ENCODE results near the gene CFAP299.
"Not testable (repeated sequence)": the region's sequence is repeated elsewhere in the genome, so short reads cannot be mapped to it uniquely, and the experiment has no call there.

The CFAP299 gene

DNA sequence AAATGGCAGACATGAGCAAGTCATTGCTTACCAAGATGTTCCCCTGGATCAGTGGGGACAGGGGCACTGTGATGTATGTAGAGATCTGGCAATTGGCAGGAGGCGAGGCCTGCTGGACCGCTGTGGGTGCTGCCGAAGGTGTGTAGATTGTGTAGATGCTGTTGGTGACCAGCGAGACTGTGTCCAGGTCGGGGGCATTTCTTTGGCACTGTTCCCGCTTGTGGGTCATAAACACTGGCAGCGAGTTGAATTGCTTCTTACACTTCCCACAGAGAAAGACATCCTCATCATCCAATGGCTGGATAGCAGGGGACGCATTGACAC, 52.7 kb downstream of the CFAP299 start:
- DNase-seq (ENCODE audit: low read depth, low spot score) = no peak

DNA sequence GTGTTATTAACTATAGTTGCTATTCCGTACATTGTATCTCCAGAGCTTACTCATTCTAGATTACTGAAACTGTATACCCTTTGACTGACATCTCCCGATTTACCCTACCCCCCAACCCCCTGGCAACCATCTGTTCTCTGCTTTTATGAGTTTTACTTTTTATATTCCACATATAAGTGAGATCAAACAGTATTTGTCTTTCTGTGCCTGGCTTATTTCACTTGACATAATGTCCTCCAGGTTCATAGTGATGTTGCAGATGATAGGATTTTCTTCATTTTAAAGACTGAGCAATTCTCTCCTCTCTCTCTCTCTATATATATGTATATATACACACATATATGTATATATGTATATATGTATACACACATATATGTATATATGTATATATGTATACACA, 54.6 kb downstream of the CFAP299 start:
- no peak for DNase-seq (ENCODE audit: low read depth, low spot score)

DNA sequence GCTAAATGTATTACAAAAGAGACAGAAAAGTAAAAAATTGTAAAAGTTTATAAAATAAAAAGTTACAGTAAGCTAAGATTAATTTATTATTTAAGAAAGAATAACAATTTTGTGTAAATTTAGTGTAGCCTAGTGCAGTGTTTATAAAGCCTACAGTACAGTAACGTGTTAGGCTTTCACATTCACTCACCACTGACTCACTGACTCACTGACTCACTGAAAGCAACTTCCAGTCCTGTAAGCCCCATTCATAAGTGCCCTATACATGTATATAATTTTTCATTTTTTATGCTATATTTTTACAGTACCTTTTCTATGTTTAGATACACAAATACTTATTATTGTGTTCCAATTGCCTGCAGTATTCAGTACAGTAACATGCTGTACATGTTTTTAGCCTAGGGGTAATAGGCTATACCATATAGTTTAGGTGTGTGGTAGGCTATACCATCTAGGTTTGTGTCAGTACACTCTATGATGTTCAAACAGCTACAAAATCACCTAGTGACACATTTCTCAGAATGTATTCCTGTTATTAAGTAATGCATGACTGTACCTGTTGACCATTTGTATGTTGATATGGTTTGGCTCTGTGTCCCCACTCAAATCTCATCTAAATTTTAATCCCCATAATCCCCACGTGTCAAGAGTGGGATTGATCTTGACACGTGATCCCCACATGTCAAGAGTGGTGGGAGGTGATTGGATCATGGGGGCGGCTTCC, 57.9 kb downstream of the CFAP299 start:
- DNase-seq (ENCODE audit: low read depth, low spot score) = no peak

DNA sequence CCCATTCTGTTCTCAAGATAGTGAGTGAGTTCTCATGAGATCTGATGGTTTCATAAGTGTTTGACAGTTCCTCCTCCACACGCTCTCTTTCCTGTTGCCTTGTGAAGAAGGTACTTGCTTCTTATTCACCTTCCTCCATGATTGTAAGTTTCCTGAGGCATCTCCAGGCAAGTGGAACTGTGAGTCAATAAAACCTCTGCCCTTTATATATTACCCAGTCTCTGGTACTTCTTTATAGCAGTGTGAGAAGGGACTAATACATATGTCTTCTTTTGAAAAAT, 58.4 kb downstream of the CFAP299 start:
- DNase-seq (ENCODE audit: low read depth, low spot score) = no peak

DNA sequence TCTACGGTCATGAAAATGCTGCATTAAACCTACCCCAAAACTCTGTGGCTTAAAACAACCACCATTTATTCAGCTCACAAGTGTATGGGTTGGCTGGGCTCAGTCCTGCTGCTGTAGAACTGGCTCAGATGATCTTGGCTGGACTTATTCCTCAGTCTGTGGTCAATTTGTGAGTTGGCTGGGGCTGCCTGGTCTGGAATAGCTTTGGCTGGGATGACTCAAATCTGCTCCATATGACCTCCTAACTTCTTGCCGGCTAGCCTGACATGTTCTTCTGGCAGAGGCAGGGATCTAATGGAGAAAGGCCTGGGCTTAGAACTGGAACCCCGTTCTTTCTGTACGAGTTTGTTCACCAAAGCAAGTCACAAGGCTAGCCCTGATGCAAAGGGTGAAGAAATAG, 71.7 kb downstream of the CFAP299 start:
- DNase-seq (ENCODE audit: low read depth, low spot score) = no peak

DNA sequence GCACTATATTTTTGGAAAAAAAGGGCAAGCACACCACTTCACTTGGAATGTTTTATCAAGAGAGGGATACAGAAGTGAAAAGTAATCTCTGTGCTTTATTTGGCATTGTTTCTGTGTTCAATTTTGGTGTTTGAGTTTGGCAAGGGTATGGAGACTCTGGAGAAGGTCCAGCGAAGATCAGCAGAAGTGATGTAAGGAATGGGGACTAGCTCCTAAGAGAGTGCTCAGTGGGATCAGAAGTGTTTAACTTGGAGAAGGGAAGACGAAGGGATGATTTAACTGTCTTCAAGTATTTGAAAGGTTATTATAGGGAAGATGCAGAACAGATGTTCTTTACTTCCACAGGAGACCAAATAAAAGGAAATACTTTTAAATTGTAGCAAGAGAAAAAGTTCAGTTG, 74.3 kb downstream of the CFAP299 start:
- no peak for DNase-seq (ENCODE audit: low read depth, low spot score)

DNA sequence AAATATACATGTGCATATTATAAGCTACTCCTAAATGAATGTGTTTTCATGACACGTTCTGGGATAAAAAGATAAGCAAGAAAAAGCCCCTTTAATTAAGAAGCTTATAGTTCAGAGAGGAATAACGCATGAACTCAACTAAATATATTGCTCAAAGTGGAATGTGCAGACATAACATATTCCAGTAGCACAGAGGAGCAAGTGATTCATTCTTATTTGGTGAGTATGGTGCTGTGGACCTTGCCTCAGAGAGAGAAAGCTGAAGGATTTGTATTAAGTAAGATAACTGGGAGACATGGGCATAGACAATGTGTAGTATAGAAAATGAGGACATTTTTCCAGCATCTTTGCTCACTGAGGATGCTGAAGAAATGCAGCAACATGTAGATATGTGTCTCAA, 76.8 kb downstream of the CFAP299 start:
- DNase-seq (ENCODE audit: low read depth, low spot score) = no peak

DNA sequence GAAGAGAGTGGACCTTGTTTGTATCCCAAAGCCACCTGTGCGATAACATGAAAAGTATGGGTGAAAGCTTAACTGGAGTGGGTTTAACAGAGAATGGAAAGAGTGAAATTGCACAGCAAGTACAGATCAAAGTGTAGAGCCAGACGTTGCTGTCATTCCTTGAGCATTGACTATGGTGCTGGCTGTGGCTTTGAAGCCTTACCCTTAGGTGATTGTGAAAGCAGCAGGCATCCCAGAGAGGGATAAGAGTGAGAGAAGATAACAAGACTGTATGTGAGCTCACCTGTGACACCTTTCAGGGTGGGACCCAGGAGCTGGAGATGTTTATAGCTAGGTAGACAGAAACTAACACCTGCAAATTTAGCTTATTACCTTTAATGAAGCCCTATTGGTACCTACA, 77.6 kb downstream of the CFAP299 start:
- DNase-seq (ENCODE audit: low read depth, low spot score) = no peak

DNA sequence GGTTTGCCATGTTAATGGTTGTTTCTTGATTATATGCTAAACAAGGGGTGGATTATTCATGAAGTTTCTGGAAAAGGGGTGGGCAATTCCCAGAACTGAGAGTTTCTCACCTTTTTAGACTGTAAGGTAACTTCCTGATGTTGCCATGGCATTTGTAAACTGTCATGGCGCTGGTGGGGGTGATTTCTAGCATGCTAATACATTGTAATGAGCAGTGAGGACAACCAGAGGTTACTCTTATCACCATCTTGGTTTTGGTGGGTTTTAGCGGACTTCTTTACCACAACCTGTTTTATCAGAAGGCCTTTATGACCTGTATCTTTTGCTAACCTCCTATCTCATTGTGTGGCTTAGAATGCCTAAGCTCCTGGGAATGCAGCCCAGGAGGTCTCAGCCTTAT, 81.5 kb downstream of the CFAP299 start:
- no peak for DNase-seq (ENCODE audit: low read depth, low spot score)

DNA sequence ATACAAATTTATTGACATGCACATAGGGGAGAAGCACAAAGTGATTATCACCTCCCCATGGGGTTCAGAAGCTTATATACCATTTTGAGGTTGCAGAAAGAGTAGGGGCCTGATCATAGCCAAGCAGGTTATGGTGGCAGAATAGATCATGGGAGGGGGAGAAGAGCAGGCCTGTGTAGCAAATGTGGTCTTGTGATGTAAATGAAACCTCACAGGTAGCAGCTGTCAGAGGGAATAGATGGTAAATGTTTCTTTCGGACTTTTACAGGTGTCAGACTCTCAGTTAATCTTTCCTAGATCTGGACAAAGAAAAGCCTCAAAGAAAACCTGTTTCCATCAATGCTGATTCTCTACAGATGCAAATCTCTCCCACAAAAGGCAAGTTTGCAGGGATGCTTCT, 84.4 kb downstream of the CFAP299 start:
- no peak for DNase-seq (ENCODE audit: low read depth, low spot score)

DNA sequence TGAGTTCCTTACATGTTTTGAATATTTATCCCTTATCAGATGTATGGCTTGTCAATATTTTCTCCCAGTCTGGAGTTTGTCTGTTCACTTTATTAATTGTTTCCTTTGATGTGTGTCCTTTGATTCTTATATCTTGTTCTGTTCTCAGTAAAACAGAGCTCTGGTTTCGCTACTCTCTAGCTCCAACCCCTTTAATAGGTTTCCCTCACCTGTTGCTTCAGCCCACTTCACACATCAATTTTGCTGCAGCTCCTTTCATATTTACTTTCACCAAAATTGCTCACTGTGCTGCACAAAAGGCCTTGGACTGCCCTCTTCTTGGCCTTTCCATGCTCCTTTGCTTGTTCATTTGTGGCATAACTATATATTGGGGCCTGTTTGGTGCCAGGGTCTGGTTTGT, 85.1 kb downstream of the CFAP299 start:
- no peak for DNase-seq (ENCODE audit: low read depth, low spot score)

DNA sequence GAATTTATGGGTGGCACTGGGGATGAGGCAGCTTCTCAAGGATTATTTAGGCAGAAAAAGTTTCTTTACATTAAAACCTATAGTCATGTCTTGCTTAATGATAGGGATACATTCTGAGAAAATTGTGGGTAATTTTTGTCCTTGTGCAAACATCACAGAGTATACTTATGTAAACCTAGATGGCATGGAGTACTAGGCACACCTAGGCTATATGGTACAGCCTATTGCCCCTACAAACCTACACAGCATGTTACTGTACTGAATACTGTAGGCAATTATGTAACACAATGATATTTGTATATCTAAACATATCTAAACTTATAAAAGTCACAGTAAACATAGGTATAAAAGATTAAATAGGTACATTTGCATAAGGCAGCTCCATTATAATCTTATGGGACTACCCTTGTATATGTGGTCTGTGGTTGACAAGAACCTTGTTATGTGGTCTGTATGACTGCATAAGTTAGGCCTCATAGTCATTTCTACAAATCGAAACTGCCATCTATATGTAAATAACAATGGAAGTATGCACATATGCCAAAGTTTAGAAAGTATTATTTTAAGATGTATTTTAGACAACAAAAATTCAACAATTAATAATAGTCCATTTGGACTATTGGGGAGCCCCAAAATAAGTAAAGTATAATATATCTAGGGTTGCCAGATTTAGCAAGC, 87.3 kb downstream of the CFAP299 start:
- DNase-seq (ENCODE audit: low read depth, low spot score) = no peak

DNA sequence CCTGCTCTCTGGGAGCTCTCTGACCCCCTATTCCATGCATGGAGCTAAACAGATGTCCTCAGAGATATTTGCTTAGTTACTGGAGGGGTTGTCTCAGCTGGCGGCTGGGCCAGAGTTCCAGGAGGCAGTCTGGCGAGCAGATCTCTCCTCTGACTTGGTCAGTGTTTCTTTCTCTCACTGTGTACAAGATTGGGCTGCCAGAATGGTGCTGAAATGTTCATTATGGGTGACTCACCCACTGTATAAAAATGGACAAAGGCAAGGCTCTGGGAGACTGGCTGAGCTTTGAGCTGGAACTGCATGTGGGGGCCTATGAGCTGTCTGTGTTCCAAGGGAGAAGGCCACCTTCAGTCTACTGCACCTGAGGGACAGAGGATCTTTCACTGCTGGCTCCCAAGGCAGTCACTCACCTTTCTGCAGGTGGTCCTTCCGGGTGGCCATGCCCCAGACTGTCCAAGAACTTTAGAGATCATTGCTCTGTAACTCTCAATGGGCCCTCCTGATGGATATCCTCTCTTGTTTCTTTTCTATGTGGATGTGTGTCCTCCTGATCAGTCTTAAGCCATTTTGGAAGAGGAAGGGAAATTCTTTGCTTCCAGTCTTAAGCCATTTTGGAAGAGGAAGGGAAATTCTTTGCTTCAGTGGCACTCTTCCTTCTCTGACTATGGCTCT, 88.2 kb downstream of the CFAP299 start:
- no peak for DNase-seq (ENCODE audit: low read depth, low spot score)

DNA sequence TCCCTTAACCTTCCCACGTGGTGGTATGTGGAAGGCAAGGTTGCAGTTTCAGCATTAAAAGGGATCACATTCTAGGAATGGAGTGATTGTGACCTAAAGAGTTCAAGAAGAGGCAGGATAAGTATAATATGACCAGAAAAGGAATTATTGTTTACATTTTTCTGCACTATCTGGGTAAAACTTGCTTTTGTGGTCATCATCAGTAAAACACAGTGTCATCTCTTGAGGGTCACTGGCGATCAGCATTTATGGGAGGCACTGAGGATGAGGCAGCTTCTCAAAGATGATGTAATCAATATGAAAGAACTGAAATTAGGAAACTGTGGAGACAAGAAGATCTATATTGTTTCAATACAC, 88.7 kb downstream of the CFAP299 start:
- DNase-seq (ENCODE audit: low read depth, low spot score) = no peak

DNA sequence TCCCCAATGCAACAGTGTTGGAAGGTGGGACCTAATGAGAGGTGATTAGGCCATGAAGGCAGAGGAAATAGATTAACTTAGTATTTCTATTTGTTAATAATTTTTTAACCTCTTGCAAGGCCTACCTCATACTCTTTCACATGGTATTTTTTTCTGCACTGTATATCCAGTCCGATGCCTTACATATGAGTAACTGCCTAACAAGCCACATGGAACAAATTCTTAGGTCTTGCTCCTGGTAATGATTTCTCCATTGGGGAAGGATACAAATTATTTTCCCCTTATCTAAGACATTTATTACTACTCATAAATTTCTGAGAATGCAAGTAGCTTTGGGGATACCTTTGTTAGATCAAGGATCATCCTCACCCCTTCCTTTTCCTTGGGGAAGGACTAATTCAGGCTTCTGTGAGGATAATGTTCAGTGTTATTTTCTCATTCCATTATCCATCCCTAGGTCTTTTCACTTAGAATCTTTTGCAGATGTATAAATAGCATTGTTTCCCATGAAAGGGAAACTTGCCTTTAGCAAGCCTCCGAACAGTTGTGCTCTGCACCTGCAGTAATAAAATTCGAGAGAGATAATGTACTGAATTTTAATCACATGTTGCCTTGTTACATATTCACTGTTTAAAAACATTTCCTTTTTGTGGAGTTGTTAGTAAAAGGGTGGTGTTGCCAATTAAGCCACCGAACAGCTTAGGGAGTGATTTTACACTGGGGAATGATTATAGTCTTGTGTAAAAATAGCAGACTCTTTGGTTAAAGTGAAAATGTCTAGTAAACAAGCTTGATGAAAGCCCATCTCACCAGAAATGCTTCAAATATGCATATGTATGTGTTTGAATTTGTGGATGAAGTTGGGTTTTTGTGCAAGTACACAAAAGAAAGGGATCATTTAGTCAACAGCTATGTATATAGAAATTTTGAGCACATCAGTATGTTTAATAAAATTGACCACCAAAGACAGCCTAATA, 89.9 kb downstream of the CFAP299 start:
- no peak for DNase-seq (ENCODE audit: low read depth, low spot score)

DNA sequence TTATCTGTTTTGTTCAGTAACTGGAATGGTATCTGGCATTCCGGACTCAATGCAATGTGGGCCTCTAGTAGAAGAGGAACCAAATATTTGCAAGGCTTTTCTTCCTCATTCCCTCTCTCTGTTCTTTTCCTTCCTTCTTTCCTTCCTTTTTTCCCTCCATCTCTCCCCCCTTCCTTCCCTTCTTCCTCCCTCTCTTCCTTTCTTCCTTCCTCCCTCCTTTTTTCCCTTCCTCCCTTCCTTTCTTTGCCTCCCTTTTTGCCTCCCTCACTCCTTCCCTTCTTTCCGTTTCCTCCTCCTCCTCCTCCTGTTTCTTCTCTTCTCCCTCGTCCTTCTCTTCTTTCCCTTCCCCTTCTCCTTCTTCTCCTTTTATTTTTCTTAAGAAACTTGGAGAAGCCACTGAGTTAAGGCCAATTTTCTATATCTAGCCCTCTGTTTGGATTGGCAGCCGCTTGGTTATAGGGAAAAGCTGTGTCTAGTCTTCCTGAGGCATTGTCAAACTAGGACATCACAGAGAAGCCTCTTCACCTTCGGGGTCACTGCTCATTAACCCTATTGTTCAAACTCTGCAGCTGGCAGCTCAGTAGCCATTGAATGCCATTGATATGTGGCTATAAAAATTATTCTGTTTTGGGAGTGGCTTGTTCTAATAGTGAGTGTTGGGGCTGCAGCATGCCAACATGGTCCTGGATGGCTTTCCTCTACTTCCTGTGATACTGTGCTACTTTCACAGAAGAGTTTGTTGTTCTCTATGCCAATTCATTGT, 95.9 kb downstream of the CFAP299 start:
- no peak for DNase-seq (ENCODE audit: low read depth, low spot score)

DNA sequence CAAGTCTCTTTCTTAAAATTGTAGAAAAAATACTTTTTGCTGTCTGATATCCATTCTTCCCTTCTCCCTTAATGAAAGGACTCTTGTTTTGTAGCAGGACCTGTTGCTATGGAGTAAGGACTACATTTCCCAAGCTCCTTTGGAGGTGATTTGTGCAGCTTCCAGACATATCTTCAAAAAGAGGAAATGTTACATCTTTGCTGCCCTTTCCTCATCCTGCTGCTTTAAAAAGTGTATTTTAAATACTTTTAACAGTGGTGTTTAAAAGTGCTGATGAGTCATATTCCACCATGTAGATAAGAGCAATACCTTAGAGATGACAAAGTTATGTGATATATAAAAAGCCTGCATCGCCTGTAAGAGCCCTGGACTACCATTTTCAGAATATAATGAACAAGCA, 98.7 kb downstream of the CFAP299 start:
- no peak for DNase-seq (ENCODE audit: low read depth, low spot score)

DNA sequence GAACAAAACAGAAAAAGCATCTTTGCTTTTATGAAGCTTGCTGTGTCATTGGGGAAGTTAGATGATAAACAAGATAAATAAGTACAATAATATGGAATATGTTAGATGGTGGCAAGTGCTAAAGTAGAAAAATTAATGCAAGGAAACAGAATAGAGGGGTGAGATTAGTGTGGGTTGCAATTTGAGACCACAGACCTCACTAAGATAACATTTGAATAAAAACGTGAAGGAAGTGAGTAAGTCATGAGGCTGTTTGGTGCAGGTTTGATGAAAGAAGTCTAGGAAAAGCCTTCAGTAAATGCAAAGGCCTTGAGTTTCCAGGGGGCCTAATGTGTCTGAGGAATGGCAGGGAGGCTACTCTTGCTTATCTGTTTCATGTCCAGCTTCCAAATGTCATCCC, 102.5 kb downstream of the CFAP299 start:
- DNase-seq (ENCODE audit: low read depth, low spot score) = no peak

DNA sequence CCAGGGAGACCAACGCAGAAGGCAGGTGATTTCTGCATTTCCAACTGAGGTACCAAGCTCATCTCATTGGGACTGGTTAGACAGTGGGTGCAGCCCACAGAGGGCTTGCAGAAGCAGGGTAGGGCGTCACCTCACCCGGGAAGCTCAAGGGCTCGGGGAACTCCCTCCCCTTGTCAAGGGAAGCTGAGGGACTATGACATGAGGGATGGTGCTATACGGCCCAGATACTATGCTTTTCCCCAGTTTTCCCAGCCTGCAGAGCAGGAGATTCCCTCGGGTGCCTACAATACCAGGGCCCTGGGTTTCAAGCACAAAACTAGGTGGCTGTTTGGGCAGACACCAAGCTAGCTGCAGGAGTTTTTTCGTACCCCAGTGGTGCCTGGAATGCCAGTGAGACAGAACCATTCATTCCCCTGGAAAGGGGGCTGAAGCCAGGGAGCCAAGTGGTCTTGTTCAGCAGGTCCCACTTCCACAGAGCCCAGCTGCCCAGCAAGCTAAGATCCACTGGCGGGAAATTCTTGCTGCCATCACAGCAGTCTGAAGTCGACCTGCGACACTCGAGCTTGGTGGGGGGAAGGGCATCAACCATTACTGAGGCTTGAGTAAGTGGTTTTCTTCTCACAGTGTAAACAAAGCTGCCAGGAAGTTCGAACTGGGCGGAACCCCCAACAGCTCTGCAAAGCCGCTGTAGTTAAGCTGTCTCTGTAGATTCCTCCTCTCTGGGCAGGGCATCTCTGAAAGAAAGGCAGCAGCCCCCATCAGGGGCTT, 103.9 kb downstream of the CFAP299 start:
- DNase-seq (ENCODE audit: low read depth, low spot score) = not testable (repeated sequence)

DNA sequence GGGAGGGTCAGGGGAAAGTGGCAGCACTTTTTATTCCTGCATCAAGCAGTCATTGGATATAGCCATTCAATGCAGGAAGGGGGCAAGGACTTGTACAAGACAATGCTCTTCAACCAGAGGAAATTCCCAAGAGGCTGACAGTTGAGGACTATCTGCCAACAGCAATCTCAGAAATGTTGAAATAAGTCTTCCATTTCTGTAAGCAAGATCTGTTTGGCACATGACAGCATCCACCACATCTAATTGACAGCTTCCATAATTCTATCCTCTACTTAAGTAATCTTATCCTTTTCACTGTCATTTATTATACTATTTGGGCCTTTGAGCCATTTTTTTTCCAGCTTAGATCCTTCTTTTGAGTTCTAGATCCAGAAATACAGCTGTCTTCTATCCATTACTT, 110.7 kb downstream of the CFAP299 start:
- DNase-seq (ENCODE audit: low read depth, low spot score) = no peak

DNA sequence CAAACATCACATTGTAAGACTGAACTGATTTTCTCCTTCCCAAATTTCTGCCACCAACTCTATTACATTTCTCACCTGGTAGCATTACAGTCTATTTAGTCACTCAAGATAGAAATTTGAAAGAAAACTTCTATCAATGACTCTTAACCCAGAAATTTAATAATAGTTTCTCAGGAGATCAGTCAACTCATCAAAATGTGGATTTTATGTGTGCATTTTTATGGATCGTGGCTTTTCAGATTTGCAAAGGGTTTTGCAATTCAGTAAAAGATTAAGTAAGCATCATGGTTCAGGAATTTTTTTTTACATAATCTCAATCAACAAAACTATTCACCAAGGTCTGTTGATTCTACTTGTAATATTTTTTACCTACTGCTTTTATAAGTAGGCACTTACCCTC, 111.1 kb downstream of the CFAP299 start:
- no peak for DNase-seq (ENCODE audit: low read depth, low spot score)
